Measurements from ENCODE around the gene GPR141.

GPR141 gene

GRCh38 chr7:37786741-37787569 is 103.4 kb downstream of the GPR141 start:
- no peak for DNase-seq

Measured in SW 1271 (cell line).